Central memory CD4-positive, alpha-beta T cell (primary cell): Measurements from ENCODE around the gene MRPL55.

Experiments
- DNase-seq: peaks from one replicate; pipeline ENCODE4 v3.0.0; 2022

MRPL55 gene

GRCh38 chr1:228147151-228147693 lies 38.1 kb upstream of the MRPL55 start:
- no peak for DNase-seq

- no peak for DNase-seq
Observed at GRCh38 chr1:228146417-228147150, 37.5 kb upstream of the MRPL55 start.

DNA sequence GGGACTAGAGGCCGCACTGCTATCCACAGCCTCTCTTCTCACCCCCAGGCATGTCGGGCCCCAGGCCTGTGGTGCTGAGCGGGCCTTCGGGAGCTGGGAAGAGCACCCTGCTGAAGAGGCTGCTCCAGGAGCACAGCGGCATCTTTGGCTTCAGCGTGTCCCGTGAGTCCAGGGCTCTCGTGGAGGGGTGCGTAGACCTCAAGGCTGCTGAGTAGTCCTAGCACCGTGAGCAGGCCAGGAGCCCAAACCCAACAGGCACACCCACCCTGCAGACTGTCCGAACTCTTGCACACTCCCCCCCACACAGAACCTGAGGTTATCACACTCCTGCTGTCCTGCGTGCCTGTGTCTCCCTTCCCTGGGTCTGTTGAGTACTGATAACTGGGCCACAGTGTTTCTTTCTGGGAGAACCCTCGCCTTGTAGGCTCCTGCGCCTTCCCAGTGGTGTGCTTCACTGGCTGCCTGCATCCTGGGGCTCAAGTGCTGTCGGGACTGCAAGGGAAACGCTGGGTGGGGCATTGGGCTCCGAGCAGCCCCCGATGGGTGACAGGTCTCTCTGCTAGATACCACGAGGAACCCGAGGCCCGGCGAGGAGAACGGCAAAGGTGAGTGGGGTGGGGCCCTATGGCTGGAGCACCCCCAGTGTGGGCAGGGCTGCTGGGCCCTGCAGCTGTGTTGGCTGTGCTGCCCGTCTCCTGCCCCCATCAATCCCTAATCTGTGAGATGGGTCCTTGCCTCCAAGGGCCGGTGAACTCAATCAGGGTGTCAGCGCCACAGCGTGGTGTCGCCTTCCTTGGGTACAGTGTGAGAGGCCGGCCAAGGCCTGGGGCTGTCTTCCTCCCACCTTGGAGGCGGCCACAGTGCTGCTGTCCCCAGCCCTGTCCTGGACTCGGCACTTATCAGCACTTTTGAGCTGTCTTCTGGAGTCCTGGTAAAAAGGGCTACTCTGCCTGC lies 36.6 kb upstream of the MRPL55 start:
- DNase-seq: no peak

DNA sequence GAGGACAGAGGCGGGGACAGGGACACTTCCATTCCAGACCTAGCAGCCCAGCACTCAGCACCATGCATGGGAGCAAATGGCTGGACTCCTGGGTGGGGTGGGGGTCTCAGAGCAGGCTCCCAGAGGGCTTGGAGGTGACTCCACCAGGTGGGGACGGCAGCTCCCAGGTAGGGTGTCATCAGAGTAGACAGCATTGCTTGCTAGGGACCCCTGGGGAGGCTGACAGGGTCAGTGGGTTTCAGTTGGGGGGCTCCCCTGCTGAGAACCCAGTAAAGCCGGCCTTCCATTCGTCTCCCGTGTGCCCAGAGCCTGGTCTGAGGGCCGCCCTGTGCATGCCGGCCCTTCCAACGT lies 35.9 kb upstream of the MRPL55 start:
- DNase-seq: no peak

GRCh38 chr1:228144193-228144992 lies 35.3 kb upstream of the MRPL55 start:
- no peak for DNase-seq

- no peak for DNase-seq
Observed at GRCh38 chr1:228143480-228144192, 34.5 kb upstream of the MRPL55 start.

DNA sequence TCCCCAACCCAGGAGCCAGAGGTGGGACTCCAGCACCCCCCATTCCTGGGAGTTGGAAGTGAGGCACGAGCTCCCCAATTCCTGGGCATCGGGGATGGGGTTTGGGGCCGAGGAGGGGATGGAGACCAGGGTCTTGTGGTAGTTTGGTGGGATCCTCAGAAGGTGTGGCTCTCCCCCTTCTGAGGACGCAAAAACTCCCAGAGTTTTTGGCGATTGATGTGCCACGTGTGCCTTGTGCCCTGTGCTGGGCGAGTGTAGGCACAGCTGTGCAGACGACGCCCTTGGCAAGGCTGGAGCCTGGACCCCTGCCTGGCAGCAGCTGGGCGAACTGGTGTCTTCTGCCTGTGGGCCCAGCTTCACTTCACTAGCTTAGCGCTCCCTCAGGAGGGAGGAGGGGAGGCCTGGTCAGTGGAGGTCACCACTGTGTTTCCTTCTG lies 33.6 kb upstream of the MRPL55 start:
- DNase-seq: no peak

DNA sequence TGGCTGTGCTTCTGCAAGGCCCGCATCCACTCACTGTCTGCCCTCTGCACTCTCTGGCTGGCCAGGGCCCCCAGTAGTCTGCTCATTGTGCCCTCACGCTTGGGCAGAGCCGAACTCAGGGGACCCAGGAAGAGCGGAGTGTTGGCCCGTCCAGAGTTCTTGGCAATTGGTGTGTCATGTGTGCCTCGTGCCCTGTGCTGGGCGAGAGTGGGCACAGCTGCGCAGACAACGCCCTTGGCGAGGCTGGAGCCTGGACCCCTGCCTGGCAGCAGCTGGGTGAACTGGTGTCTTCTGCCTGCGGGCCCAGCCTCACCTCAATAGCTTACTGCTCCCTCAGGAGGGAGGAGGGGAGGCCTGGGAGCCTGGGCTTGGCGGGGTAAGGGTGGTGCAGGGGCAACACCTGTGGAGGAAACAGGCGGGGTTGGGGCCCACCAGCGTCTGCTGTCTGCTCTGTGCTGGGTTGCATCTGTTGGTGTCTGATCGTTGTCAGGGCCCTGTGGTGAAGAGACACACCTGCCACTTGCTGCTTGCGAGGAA lies 33.1 kb upstream of the MRPL55 start:
- DNase-seq: no peak

DNA sequence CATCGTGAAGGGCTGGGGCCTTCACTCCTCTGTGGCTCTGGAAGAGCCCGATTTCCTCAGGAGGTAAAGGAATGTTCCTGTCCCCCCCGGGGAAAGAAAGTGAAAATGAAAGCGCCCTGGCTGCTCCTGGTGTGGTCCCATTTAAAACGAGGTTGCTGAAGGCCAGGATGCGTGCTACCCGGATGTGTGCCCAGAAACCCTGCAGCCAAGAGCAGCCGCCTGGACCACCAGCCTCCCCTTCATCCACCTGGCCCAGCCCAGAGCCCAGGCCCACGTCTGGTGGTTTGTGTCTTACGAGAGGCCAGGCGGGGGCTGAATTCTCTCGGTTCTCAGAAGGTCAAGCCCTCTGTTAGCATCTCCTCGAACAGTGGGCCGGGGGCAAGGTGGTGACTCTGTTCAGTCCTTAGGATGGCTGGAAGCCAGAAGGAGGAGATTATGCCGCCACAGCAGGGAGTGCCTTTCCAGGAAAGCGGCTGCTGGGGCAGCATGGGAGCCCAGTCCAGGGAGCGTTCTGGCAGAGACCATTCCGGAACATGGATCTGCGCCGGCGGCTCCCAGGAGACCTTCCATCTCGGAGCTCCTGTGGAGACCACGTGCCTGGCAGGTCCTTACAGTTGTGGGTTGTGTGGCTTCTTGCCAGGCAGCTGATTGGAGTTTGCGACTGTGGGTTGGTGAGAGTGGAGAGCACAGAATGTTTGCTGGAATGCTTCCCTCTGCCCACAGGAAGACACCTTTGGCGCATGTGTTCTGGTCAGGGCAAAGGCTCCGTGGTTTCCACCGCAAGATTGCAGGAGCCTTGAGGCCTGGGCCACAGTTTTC lies 32.3 kb upstream of the MRPL55 start:
- DNase-seq: no peak

DNA sequence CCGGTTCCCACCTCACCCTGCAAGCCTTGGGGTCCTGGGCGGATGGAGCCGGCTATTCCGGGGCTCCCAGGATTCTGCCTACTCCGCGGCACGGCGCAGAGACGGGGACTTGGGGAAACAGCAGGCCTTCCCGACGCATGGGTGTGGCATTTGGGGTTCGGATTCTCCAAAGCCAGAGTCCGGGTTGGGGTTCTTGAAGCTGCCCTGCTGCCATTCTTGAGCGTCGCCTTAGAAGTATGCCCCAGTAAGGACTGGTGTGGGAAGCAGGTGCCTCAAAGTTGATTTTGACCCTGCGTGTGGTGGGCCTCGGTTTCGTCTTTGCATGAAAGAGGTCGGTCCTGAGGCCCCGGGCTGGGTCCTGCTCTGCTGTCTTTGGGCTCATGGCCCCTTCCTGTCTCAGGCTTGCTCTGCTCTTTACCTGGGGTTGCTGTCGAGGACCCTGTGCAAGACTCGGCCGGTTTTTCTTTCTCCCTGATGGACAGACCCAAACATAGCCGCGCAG lies 31.7 kb upstream of the MRPL55 start:
- no peak for DNase-seq

DNA sequence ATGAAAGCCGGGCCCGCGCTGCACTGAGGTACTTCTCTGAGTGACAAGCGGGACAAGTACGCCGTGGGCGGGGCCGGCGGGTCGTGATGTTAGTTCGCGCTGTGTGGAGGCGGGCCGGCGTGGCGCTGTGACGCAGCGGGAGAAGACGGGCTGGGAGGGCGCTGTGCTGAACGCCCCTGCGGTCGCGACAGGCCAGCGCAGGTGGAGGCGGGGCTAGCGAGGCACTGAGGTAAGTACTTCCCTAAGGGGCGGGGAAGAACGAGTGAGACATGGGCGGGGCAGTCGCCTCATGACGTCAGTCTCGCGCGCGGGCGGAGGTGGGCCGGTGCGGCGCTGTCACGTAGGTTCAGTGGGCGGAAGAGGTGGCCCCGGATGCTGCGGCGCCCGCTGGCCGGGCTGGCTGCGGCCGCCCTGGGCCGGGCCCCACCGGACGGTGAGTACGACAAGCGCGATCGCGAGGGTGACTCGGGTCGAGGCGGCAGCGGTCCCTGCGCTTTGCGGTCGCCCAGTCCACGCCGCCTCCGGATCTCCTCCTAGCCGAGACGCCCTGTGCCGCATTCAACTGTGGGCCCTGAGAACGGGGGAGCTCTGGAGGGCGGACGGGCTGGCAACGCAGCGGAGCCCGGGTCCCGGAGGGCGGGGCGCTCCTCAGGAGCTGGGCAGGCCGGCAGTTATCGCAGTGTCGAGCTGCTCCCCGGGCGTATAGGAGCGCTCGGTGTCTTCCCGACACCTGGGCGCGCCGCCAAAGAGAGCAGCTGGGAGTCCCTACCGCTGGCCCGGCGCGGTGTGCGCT lies 31.0 kb upstream of the MRPL55 start, which contains the start of gene GUK1:
GUK1 (plus strand) TSS at position 349 of the 793 bp plus-strand sequence; CDS start at position 373, 24 bp downstream.
- peak; percentile 100 for DNase-seq

DNA sequence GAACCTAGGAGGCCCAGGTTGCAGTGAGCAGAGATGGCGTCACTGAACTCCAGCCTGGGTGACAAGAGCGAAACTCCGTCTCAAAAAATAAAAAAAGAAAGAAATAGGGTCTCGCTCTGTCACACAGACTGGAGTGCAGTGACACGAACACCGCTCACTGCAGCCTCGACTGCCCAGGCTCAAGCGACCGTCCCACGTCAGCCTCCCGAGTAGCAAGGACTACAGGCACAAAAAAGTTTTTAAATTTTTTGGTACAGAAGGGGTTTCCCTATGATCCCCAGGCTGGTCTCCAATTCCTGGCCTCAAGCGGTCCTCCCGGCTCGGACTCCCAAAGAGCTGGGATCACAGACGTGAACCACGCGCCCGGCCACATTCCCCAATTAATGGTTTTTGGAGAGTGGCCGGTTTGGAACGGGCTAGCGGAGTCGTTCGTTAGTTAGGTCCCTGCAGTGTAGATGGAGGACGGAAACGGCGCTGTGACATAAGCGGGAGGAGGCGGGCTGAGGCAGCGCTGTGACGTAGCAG lies 30.4 kb upstream of the MRPL55 start:
- DNase-seq: no peak

GRCh38 chr1:228136901-228137300 lies 27.8 kb upstream of the MRPL55 start:
- DNase-seq: no peak

DNA sequence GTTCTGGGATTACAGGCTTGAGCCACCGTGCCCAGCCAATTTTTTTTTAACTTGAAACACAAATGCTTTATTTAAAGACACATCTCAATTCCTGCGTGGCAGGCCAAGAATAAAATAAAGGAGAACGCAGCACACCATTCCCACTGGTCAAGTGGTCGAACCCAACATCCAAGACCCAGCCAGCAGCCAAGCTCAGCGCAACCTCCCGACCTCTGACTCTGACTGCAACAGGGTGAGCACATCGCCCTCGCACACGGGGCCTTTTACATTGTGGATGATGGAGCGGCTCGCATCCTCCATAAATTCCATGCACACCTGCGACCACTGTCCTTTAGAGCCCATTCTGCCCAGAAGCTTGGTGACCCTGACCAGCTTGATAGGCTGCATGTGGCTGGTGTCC lies 25.5 kb upstream of the MRPL55 start:
- no peak for DNase-seq

GRCh38 chr1:228131766-228132165 lies 22.7 kb upstream of the MRPL55 start:
- DNase-seq: no peak

GRCh38 chr1:228125185-228125584 lies 16.1 kb upstream of the MRPL55 start:
- no peak for DNase-seq

- no peak for DNase-seq
Observed at GRCh38 chr1:228123505-228123904, 14.4 kb upstream of the MRPL55 start.

GRCh38 chr1:228122921-228123441 lies 13.9 kb upstream of the MRPL55 start:
- no peak for DNase-seq

DNA sequence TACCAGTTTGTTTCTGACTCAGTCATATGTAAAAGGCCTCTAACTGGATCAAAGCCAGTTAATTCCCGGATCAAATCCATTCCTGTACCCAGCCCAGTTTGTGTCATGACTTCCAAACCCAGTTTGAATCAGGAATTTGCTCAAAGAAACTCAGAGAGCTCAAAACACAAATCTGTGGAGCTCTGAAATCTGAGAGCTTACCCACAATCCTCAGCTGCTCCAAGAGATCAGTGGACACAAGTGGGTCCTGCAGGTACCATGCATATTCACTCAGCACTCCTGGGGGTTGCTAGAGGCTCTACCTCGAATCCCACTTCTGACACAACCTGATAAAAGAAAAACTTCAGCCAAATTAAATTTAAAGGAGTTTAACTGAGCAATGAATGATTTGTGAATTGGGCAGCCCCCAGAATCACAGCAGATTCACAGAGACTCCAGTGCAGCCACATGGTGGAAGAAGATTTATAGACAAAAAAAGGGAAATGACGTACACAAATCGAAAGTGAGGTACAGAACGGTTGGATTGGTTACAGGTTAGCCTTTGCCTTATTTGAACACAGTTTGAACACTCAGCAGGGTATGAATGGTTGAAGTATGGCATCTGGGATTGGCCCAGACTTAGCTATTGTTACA lies 11.9 kb upstream of the MRPL55 start:
- no peak for DNase-seq
